GM20431 (cell line): ENCODE results near the gene HCN3.
"Not testable (repeated sequence)": the region's sequence is repeated elsewhere in the genome, so short reads cannot be mapped to it uniquely, and the experiment has no call there.

Source experiments
- in situ Hi-C: fragments of 300-500 bp; cut with MseI, MboI; formaldehyde crosslinking; loops from one replicate; pipeline ENCODE4 v1.15.0; 2020; ENCODE audit warnings: low sequenced_read_pairs; ENCODE audit not compliant: unreplicated experiment

HCN3 gene

GRCh38 chr1:155326631-155327037, 49.4 kb downstream of the HCN3 start:
- in situ Hi-C loops, result no loop called here

- in situ Hi-C loops, result no loop called here
Observed at GRCh38 chr1:155327981-155328380, 50.7 kb downstream of the HCN3 start.

GRCh38 chr1:155328856-155329255, 51.6 kb downstream of the HCN3 start:
- in situ Hi-C loops, result not testable (repeated sequence)

- in situ Hi-C loops, result no loop called here
Observed at GRCh38 chr1:155329980-155330598, 52.8 kb downstream of the HCN3 start.

GRCh38 chr1:155334962-155335361, 57.7 kb downstream of the HCN3 start:
- in situ Hi-C loops, result no loop called here
